Measurements from ENCODE around the gene TEX44. TPM values are rescaled to one million over a fixed set of nuclear protein-coding genes. Genes with fewer than 3 reads are reported as not detected.

Gene TEX44
- total and polyA plus RNA-seq, 2 of the 13 experiments (the other 11 are each of a cell fraction or from before 2014, with no cell fraction given), result not detected

DNA sequence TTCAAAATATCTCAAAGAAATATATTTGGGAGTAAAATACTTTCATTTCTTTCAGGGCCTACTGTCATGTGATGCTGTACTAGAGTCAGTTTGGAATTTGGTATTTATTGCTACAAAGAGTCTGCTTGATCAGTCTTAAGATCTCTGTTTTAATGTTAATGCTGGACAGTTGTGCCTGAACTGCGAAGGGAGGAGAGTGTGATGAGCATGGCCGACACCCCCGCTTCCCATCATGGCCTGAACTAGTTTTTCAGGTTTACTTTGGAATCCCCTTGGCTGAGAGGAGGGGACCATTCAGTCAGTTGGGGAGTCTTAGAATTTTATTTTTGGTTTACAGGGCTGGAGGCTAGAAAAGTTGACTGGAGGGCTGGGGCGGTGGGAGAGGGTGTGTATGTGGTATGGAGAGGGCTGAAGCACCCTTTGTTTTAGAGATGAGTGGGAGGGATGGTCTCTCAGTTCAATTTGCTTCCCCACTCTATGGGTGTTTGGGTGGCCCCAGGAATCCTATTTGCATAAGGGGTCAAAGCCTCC is 20.9 kb upstream of the TEX44 start:
- WGBS (ENCODE audit: low lambda C conversion rate), result 53% methylated on average over 4 of the region's 4 CpGs
- Histone ChIP-seq H3K9ac (ENCODE audit: insufficient read depth, low read depth, low read length) (no peak overlapping the region), H3K4me3 (replicated peaks in 1 of 3; ENCODE audit: insufficient read depth in 1 of 3, low read depth in 2 of 3, low read length in 3 of 3) (no peak overlapping the region), H3K27me3 (ENCODE audit: control insufficient read depth in 1 of 2, insufficient read depth in 2 of 2, low read length in 2 of 2) (peaks cover 2 to 35% of the 10 kb centered on the region in 2 experiments; a peak in 4 of 5 replicates), H3K27ac (ENCODE audit: extremely low read length, insufficient read depth, low read length) (no peak overlapping the region), H3K79me2 (ENCODE audit: insufficient read depth, low read length) (no peaks in the 10 kb centered on the region), H3K36me3 (replicated peaks in 1 of 2; ENCODE audit: control insufficient read depth in 1 of 2, insufficient read depth in 2 of 2, low read length in 2 of 2) (no peaks in the 10 kb centered on the region), H3K4me1 (ENCODE audit: insufficient read depth, low read length) (no peaks in the 10 kb centered on the region), H4K20me1 (ENCODE audit: insufficient read depth, low read length) (no peaks in the 10 kb centered on the region), H3K4me2 (ENCODE audit: low read depth, low read length) (no peak overlapping the region), H2AFZ (ENCODE audit: low read length) (no peak overlapping the region), H3K9me3 (ENCODE audit: low read length) (no peaks in the 10 kb centered on the region)
- ATAC-seq (no peak), DNase-seq (ENCODE audit: low spot score) (no peak), FAIRE-seq (no peak)
- no peak for TF ChIP-seq NFIC (IDR thresholded peaks at IDR 0.05; ENCODE audit: low read length)
- TF ChIP-seq, protein P1, sequence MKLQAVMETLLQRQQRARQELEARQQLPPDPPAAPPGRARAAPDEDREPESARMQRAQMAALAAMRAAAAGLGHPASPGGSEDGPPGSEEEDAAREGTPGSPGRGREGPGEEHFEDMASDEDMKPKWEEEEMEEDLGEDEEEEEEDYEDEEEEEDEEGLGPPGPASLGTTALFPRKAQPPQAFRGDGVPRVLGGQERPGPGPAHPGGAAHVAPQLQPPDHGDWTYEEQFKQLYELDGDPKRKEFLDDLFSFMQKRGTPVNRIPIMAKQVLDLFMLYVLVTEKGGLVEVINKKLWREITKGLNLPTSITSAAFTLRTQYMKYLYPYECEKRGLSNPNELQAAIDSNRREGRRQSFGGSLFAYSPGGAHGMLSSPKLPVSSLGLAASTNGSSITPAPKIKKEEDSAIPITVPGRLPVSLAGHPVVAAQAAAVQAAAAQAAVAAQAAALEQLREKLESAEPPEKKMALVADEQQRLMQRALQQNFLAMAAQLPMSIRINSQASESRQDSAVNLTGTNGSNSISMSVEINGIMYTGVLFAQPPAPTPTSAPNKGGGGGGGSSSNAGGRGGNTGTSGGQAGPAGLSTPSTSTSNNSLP (IDR thresholded peaks at IDR 0.05; ENCODE audit: low read depth, low read length), result no peak
- TF ChIP-seq HOXA7 (CRISPR knock-in tag; IDR thresholded peaks at IDR 0.05), result no peak
- TF ChIP-seq MZF1 (CRISPR knock-in tag; IDR thresholded peaks at IDR 0.05; ENCODE audit: borderline replicate concordance), result no peak
- TF ChIP-seq ZNF17 (CRISPR knock-in tag; IDR thresholded peaks at IDR 0.05), result no peak
- no peak for TF ChIP-seq CAMTA2 (CRISPR knock-in tag; IDR thresholded peaks at IDR 0.05; ENCODE audit: borderline replicate concordance)
- TF ChIP-seq, protein P2, sequence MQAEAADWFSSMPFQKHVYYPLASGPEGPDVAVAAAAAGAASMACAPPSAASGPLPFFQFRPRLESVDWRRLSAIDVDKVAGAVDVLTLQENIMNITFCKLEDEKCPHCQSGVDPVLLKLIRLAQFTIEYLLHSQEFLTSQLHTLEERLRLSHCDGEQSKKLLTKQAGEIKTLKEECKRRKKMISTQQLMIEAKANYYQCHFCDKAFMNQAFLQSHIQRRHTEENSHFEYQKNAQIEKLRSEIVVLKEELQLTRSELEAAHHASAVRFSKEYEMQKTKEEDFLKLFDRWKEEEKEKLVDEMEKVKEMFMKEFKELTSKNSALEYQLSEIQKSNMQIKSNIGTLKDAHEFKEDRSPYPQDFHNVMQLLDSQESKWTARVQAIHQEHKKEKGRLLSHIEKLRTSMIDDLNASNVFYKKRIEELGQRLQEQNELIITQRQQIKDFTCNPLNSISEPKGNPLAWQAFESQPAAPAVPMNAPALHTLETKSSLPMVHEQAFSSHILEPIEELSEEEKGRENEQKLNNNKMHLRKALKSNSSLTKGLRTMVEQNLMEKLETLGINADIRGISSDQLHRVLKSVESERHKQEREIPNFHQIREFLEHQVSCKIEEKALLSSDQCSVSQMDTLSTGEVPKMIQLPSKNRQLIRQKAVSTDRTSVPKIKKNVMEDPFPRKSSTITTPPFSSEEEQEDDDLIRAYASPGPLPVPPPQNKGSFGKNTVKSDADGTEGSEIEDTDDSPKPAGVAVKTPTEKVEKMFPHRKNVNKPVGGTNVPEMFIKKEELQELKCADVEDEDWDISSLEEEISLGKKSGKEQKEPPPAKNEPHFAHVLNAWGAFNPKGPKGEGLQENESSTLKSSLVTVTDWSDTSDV (CRISPR knock-in tag; IDR thresholded peaks at IDR 0.05), result no peak
- no peak for TF ChIP-seq ZNF207 (IDR thresholded peaks at IDR 0.05; ENCODE audit: borderline replicate concordance)
- TF ChIP-seq MBNL3 (CRISPR knock-in tag; conservative IDR thresholded peaks at IDR 0.05), result no peak
- TF ChIP-seq ZSCAN20 (CRISPR knock-in tag; IDR thresholded peaks at IDR 0.05; ENCODE audit: borderline replicate concordance), result no peak
- TF ChIP-seq, protein P3, sequence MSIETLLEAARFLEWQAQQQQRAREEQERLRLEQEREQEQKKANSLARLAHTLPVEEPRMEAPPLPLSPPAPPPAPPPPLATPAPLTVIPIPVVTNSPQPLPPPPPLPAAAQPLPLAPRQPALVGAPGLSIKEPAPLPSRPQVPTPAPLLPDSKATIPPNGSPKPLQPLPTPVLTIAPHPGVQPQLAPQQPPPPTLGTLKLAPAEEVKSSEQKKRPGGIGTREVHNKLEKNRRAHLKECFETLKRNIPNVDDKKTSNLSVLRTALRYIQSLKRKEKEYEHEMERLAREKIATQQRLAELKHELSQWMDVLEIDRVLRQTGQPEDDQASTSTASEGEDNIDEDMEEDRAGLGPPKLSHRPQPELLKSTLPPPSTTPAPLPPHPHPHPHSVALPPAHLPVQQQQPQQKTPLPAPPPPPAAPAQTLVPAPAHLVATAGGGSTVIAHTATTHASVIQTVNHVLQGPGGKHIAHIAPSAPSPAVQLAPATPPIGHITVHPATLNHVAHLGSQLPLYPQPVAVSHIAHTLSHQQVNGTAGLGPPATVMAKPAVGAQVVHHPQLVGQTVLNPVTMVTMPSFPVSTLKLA (IDR thresholded peaks at IDR 0.05), result no peak
- TF ChIP-seq, protein P4, sequence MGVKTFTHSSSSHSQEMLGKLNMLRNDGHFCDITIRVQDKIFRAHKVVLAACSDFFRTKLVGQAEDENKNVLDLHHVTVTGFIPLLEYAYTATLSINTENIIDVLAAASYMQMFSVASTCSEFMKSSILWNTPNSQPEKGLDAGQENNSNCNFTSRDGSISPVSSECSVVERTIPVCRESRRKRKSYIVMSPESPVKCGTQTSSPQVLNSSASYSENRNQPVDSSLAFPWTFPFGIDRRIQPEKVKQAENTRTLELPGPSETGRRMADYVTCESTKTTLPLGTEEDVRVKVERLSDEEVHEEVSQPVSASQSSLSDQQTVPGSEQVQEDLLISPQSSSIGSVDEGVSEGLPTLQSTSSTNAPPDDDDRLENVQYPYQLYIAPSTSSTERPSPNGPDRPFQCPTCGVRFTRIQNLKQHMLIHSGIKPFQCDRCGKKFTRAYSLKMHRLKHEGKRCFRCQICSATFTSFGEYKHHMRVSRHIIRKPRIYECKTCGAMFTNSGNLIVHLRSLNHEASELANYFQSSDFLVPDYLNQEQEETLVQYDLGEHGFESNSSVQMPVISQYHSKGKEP (CRISPR knock-in tag; IDR thresholded peaks at IDR 0.05), result no peak
- no peak for TF ChIP-seq MXI1 (IDR thresholded peaks at IDR 0.05; ENCODE audit: borderline replicate concordance, low read depth, low read length)
- no peak for TF ChIP-seq RELA (CRISPR knock-in tag; IDR thresholded peaks at IDR 0.05)
- TF ChIP-seq SP4 (CRISPR knock-in tag; IDR thresholded peaks at IDR 0.05), result no peak
- TF ChIP-seq CBX1 (IDR thresholded peaks at IDR 0.05; ENCODE audit: low read depth), result no peak
- TF ChIP-seq ATF7-NPFF (CRISPR knock-in tag; IDR thresholded peaks at IDR 0.05; ENCODE audit: low read depth), result no peak
- CTCF ChIA-PET (ENCODE audit: low intra/inter-chr PET ratio, low total read pairs), result no interaction called here
- POLR2A ChIA-PET, result interaction anchor here (0.6 kb wide), 1 partner anchor 945 kb away, joined by 3 read pairs; no protein-coding TSS in a partner anchor
- in situ Hi-C loops (cut with HindIII; ENCODE audit: extremely low pct_ligation_motif_present, low pct_unique_long_range_greater_than_20kb), result no loop called here
- intact Hi-C loops (cut with micrococcal nuclease; ENCODE audit: unreplicated experiment), result no loop called here
- no TSS peak for BruUV-seq (replicated peaks)
